DOHH2 (cell line): ENCODE measurements around the gene FBRSL1.

Source experiments
- H3F3A ChIP-seq: fragments of 200-600 bp; sonication (generic), shearing (Covaris generic); 2 replicates; pipeline ENCODE4 v1.6.0; 2016; ENCODE audit warnings: antibody characterized with exemption, mild to moderate bottlenecking; ENCODE audit not compliant: control insufficient read depth, insufficient read depth
- H3K27ac ChIP-seq: fragments of 200-600 bp; sonication (generic); 2 replicates; pipeline ENCODE4 v1.5.1; 2014; ENCODE audit warnings: low read depth, mild to moderate bottlenecking, low read length, moderate library complexity
- H3K27me3 ChIP-seq: fragments of 200-600 bp; sonication (generic); 2 replicates; pipeline ENCODE4 v1.6.1; 2014; ENCODE audit warnings: mild to moderate bottlenecking, low read length, mixed read lengths; ENCODE audit not compliant: control insufficient read depth
- H3K36me3 ChIP-seq: fragments of 200-600 bp; sonication (generic); 2 replicates; pipeline ENCODE4 v1.6.1; 2014; ENCODE audit warnings: mild to moderate bottlenecking, low read length, moderate library complexity, mixed read lengths; ENCODE audit not compliant: control insufficient read depth
- H3K4me1 ChIP-seq: fragments of 200-600 bp; sonication (generic); 2 replicates; pipeline ENCODE4 v1.6.1; 2014; ENCODE audit warnings: mild to moderate bottlenecking, low read length, mixed read lengths; ENCODE audit not compliant: control insufficient read depth
- H3K4me2 ChIP-seq: fragments of 200-600 bp; sonication (generic); 2 replicates; pipeline ENCODE4 v1.6.0; 2014; ENCODE audit warnings: mild to moderate bottlenecking, low read length, moderate library complexity
- H3K4me3 ChIP-seq: fragments of 200-600 bp; sonication (generic); 2 replicates; pipeline ENCODE4 v1.5.1; 2014; ENCODE audit warnings: mild to moderate bottlenecking, low read length, mixed read lengths
- H3K79me2 ChIP-seq: fragments of 200-600 bp; sonication (generic); 2 replicates; pipeline ENCODE4 v1.6.1; 2014; ENCODE audit warnings: mild to moderate bottlenecking, low read length, mixed read lengths; ENCODE audit not compliant: control insufficient read depth
- H3K9me2 ChIP-seq: fragments of 200-600 bp; sonication (generic); replicated peaks from 2 replicates; pipeline ENCODE4 v1.6.1; 2014; ENCODE audit warnings: mild to moderate bottlenecking, low read length, mixed read lengths; ENCODE audit not compliant: control insufficient read depth
- H3K9me3 ChIP-seq: fragments of 200-600 bp; sonication (generic); 2 replicates; pipeline ENCODE4 v1.6.1; 2014; ENCODE audit warnings: antibody characterized with exemption, low read length, mixed read lengths; ENCODE audit not compliant: control insufficient read depth, insufficient read depth
- H4K20me1 ChIP-seq: fragments of 200-600 bp; sonication (generic); 2 replicates; pipeline ENCODE4 v1.6.0; 2014; ENCODE audit warnings: low read depth, mild to moderate bottlenecking, antibody characterized with exemption, low read length, moderate library complexity; ENCODE audit not compliant: control insufficient read depth, insufficient read depth
- CTCF ChIP-seq: fragments of 200-600 bp; sonication (generic); IDR thresholded peaks from one replicate; pipeline ENCODE4 v1.5.1; 2014; ENCODE audit warnings: antibody characterized with exemption, mild to moderate bottlenecking, low read depth, low read length; ENCODE audit not compliant: poor library complexity, severe bottlenecking
- EZH2phosphoT487 ChIP-seq: fragments of 200-600 bp; sonication (generic); IDR thresholded peaks from 2 replicates; pipeline ENCODE4 v1.6.1; 2017; ENCODE audit warnings: borderline replicate concordance, mild to moderate bottlenecking, antibody characterized with exemption, low read length, moderate library complexity, mixed read lengths

Gene FBRSL1

GRCh38 chr12:132481771-132482745, 7.9 kb upstream of the FBRSL1 start:
- no peaks in the 10 kb centered on the region for H3K9me3 ChIP-seq
- no peaks in the 10 kb centered on the region for H3K79me2 ChIP-seq
- H3K36me3 ChIP-seq, result no peaks in the 10 kb centered on the region
- peaks cover 7% of the 10 kb centered on the region for H3K4me1 ChIP-seq
- no peaks in the 10 kb centered on the region for H4K20me1 ChIP-seq
- H3K4me2 ChIP-seq, result no peak overlapping the region
- no peak overlapping the region for H3K27ac ChIP-seq
- H3F3A ChIP-seq, result no peaks in the 10 kb centered on the region
- no peak for TF ChIP-seq EZH2phosphoT487
- no peak for TF ChIP-seq CTCF
- peaks cover 17% of the 10 kb centered on the region for H3K27me3 ChIP-seq
- no peak overlapping the region for H3K4me3 ChIP-seq
- H3K9me2 ChIP-seq, result no peaks in the 10 kb centered on the region

- no peaks in the 10 kb centered on the region for H3K9me3 ChIP-seq
- H4K20me1 ChIP-seq, result no peaks in the 10 kb centered on the region
- no peak overlapping the region for H3K4me3 ChIP-seq
- H3K36me3 ChIP-seq, result no peaks in the 10 kb centered on the region
- H3K79me2 ChIP-seq, result no peaks in the 10 kb centered on the region
- peaks cover 17% of the 10 kb centered on the region for H3K27me3 ChIP-seq
- no peak for TF ChIP-seq EZH2phosphoT487
- TF ChIP-seq CTCF, result no peak
- peaks cover 8% of the 10 kb centered on the region for H3K4me1 ChIP-seq
- H3F3A ChIP-seq, result no peaks in the 10 kb centered on the region
- no peak overlapping the region for H3K4me2 ChIP-seq
- no peak overlapping the region for H3K27ac ChIP-seq
- H3K9me2 ChIP-seq, result no peaks in the 10 kb centered on the region
Observed at GRCh38 chr12:132482771-132483170, 7.2 kb upstream of the FBRSL1 start.

- peaks cover 10% of the 10 kb centered on the region for H3K4me1 ChIP-seq
- no peaks in the 10 kb centered on the region for H3K9me3 ChIP-seq
Observed at GRCh38 chr12:132483208-132483607, 6.7 kb upstream of the FBRSL1 start.

More at GRCh38 chr12:132483208-132483607, 6.7 kb upstream of the FBRSL1 start:
- H3K36me3 ChIP-seq, result no peaks in the 10 kb centered on the region
- H3K27ac ChIP-seq, result no peak overlapping the region
- no peak for TF ChIP-seq CTCF
- no peak for TF ChIP-seq EZH2phosphoT487
- H3K4me2 ChIP-seq, result no peak overlapping the region
- no peaks in the 10 kb centered on the region for H4K20me1 ChIP-seq
- no peaks in the 10 kb centered on the region for H3K79me2 ChIP-seq
- H3K27me3 ChIP-seq, result peaks cover 20% of the 10 kb centered on the region
- no peak overlapping the region for H3K4me3 ChIP-seq
- peaks cover 2% of the 10 kb centered on the region for H3F3A ChIP-seq
- H3K9me2 ChIP-seq, result no peaks in the 10 kb centered on the region
